Loucy (cell line): ENCODE measurements around the gene ASPG.

Experiments used
- H2AFZ ChIP-seq: fragments of 200-600 bp; sonication (generic); 2 replicates; pipeline ENCODE4 v1.6.0; 2016; ENCODE audit warnings: antibody characterized with exemption, mild to moderate bottlenecking, low read length, moderate library complexity
- H3F3A ChIP-seq: fragments of 200-600 bp; 2 replicates; pipeline ENCODE4 v1.6.0; 2016; ENCODE audit warnings: antibody characterized with exemption, low read depth, mild to moderate bottlenecking
- H3K27me3 ChIP-seq: fragments of 200-600 bp; sonication (generic); 2 replicates; pipeline ENCODE4 v1.6.1; 2014; ENCODE audit warnings: low read length, mild to moderate bottlenecking; ENCODE audit not compliant: insufficient read depth, poor library complexity, severe bottlenecking
- H3K36me3 ChIP-seq: fragments of 200-600 bp; sonication (generic); 2 replicates; pipeline ENCODE4 v1.6.1; 2016; ENCODE audit warnings: low read length; ENCODE audit not compliant: insufficient read depth
- H3K4me1 ChIP-seq: fragments of 200-600 bp; sonication (generic); 2 replicates; pipeline ENCODE4 v1.5.1; 2014; ENCODE audit warnings: low read length, mild to moderate bottlenecking; ENCODE audit not compliant: insufficient read depth, poor library complexity, severe bottlenecking
- H3K4me2 ChIP-seq: fragments of 200-600 bp; sonication (generic); 2 replicates; pipeline ENCODE4 v1.6.0; 2014; ENCODE audit warnings: antibody characterized with exemption, low read length, low read depth, mild to moderate bottlenecking; ENCODE audit not compliant: poor library complexity, severe bottlenecking
- H3K4me3 ChIP-seq: fragments of 200-600 bp; sonication (generic); 2 replicates; pipeline ENCODE4 v1.5.1; 2014; ENCODE audit warnings: low read length, mild to moderate bottlenecking, mixed read lengths; ENCODE audit not compliant: poor library complexity, severe bottlenecking
- H3K79me2 ChIP-seq: fragments of 200-600 bp; sonication (generic); 2 replicates; pipeline ENCODE4 v1.6.1; 2014; ENCODE audit warnings: low read length; ENCODE audit not compliant: insufficient read depth
- H3K9ac ChIP-seq: fragments of 200-600 bp; sonication (generic); 2 replicates; pipeline ENCODE4 v1.6.0; 2014; ENCODE audit warnings: mild to moderate bottlenecking, low read depth, low read length, moderate library complexity; ENCODE audit not compliant: poor library complexity, severe bottlenecking
- H3K9me2 ChIP-seq: fragments of 200-600 bp; sonication (generic); replicated peaks from 2 replicates; pipeline ENCODE4 v1.6.1; 2016; ENCODE audit warnings: low read depth, low read length, mixed read lengths
- H3K9me3 ChIP-seq: fragments of 200-600 bp; sonication (generic); 2 replicates; pipeline ENCODE4 v1.6.1; 2014; ENCODE audit warnings: mild to moderate bottlenecking, antibody characterized with exemption, low read length, low read depth; ENCODE audit not compliant: insufficient read depth
- H4K20me1 ChIP-seq: fragments of 200-600 bp; sonication (generic); 2 replicates; pipeline ENCODE4 v1.6.0; 2014; ENCODE audit warnings: antibody characterized with exemption, low read length, mild to moderate bottlenecking; ENCODE audit not compliant: insufficient read depth, poor library complexity, severe bottlenecking
- EZH2phosphoT487 ChIP-seq: fragments of 200-600 bp; IDR thresholded peaks from 2 replicates; pipeline ENCODE4 v1.6.1; 2018; ENCODE audit warnings: antibody characterized with exemption, mild to moderate bottlenecking, moderate library complexity, borderline replicate concordance
- TF ChIP-seq, protein P1 (sequence below): fragments of 200-600 bp; sonication (generic); conservative IDR thresholded peaks from 2 replicates; pipeline ENCODE4 v1.5.1; 2014; ENCODE audit warnings: mild to moderate bottlenecking, antibody characterized with exemption, low read length

The ASPG gene

GRCh38 chr14:104092931-104093365 is 7.4 kb downstream of the ASPG start:
- TF ChIP-seq, protein P1, sequence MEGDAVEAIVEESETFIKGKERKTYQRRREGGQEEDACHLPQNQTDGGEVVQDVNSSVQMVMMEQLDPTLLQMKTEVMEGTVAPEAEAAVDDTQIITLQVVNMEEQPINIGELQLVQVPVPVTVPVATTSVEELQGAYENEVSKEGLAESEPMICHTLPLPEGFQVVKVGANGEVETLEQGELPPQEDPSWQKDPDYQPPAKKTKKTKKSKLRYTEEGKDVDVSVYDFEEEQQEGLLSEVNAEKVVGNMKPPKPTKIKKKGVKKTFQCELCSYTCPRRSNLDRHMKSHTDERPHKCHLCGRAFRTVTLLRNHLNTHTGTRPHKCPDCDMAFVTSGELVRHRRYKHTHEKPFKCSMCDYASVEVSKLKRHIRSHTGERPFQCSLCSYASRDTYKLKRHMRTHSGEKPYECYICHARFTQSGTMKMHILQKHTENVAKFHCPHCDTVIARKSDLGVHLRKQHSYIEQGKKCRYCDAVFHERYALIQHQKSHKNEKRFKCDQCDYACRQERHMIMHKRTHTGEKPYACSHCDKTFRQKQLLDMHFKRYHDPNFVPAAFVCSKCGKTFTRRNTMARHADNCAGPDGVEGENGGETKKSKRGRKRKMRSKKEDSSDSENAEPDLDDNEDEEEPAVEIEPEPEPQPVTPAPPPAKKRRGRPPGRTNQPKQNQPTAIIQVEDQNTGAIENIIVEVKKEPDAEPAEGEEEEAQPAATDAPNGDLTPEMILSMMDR: no peak
- TF ChIP-seq EZH2phosphoT487: no peak
- H3K9ac ChIP-seq: no peak overlapping the region
- no peak overlapping the region for H2AFZ ChIP-seq
- no peaks in the 10 kb centered on the region for H3K79me2 ChIP-seq
- H3K36me3 ChIP-seq: no peaks in the 10 kb centered on the region
- H3K4me3 ChIP-seq: no peak overlapping the region
- no peaks in the 10 kb centered on the region for H3K4me1 ChIP-seq
- no peak overlapping the region for H3K4me2 ChIP-seq
- no peaks in the 10 kb centered on the region for H3F3A ChIP-seq
- no peaks in the 10 kb centered on the region for H3K27me3 ChIP-seq
- no peaks in the 10 kb centered on the region for H3K9me3 ChIP-seq
- no peaks in the 10 kb centered on the region for H3K9me2 ChIP-seq
- no peaks in the 10 kb centered on the region for H4K20me1 ChIP-seq

GRCh38 chr14:104093366-104094055 is 8.0 kb downstream of the ASPG start:
- Histone ChIP-seq H3K36me3 (no peaks in the 10 kb centered on the region), H3K27me3 (no peaks in the 10 kb centered on the region), H3K9me2 (no peaks in the 10 kb centered on the region), H3K9me3 (no peaks in the 10 kb centered on the region), H2AFZ (no peak overlapping the region), H3K4me1 (no peaks in the 10 kb centered on the region), H3K4me3 (no peak overlapping the region), H3K4me2 (no peak overlapping the region), H3K79me2 (no peaks in the 10 kb centered on the region), H3F3A (no peaks in the 10 kb centered on the region), H3K9ac (no peak overlapping the region), H4K20me1 (no peaks in the 10 kb centered on the region)
- TF ChIP-seq, protein P1: no peak
- no peak for TF ChIP-seq EZH2phosphoT487

- no peaks in the 10 kb centered on the region for H3K36me3 ChIP-seq
- no peak overlapping the region for H3K4me2 ChIP-seq
- TF ChIP-seq, protein P1: no peak
- TF ChIP-seq EZH2phosphoT487: no peak
- H4K20me1 ChIP-seq: no peaks in the 10 kb centered on the region
- H3K4me1 ChIP-seq: no peaks in the 10 kb centered on the region
- no peak overlapping the region for H3K9ac ChIP-seq
- H3F3A ChIP-seq: no peaks in the 10 kb centered on the region
- H3K27me3 ChIP-seq: no peaks in the 10 kb centered on the region
- H3K4me3 ChIP-seq: no peak overlapping the region
- H3K9me2 ChIP-seq: no peaks in the 10 kb centered on the region
- no peaks in the 10 kb centered on the region for H3K79me2 ChIP-seq
- peak overlapping the region; percentile 88 for H2AFZ ChIP-seq
- H3K9me3 ChIP-seq: no peaks in the 10 kb centered on the region
Measured at GRCh38 chr14:104094056-104094708, 8.7 kb downstream of the ASPG start.
